Measurements from ENCODE around the gene RNF144B. TPM values are rescaled to one million over a fixed set of nuclear protein-coding genes. Genes with fewer than 3 reads are reported as not detected.
A peak's percentile ranks its signal among the peaks of the same experiment; 100 is the strongest.

Gene RNF144B
- total and polyA plus RNA-seq, 2 of the 13 experiments (the other 11 are each of a cell fraction or from before 2014, with no cell fraction given): 1.8 to 4.3 TPM

DNA sequence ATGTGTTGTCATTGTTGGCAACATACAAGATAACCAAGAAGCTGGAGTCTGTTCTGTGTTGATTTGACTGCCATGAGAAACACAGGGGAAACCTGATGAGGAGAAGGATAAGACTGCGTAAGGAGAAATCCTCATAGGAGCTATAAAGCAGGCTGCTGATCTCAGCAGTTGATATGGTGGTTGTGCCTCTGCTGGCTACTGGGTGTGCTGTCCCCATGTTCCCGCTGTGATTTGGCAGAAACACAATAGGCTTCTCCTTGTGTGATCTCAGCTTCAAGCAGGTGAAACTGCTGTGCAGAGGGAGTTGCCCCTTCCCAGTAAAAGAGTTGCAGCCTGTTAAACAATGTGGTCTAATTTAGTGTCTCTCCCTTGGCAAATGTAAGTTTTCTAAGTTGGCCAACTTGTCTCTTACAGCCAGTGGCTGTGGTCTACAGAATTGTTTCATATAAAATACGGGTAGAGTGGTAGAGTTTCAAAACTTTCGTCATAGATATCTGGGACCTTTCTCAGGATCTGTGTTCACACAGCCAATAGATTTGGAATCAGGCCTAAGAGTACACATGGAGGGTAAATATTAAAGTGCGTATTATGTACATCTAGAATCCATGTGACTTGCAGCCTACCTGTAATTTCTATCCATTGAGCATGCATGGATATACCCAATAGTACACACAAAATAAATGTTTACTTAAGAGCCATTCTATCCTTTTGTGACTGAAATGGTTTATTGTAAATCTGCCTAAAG lies 78.4 kb downstream of the RNF144B start (continued):
- TF ChIP-seq, protein P1, sequence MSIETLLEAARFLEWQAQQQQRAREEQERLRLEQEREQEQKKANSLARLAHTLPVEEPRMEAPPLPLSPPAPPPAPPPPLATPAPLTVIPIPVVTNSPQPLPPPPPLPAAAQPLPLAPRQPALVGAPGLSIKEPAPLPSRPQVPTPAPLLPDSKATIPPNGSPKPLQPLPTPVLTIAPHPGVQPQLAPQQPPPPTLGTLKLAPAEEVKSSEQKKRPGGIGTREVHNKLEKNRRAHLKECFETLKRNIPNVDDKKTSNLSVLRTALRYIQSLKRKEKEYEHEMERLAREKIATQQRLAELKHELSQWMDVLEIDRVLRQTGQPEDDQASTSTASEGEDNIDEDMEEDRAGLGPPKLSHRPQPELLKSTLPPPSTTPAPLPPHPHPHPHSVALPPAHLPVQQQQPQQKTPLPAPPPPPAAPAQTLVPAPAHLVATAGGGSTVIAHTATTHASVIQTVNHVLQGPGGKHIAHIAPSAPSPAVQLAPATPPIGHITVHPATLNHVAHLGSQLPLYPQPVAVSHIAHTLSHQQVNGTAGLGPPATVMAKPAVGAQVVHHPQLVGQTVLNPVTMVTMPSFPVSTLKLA (IDR thresholded peaks at IDR 0.05): no peak
- no peak for TF ChIP-seq ZNF274 (CRISPR knock-in tag; IDR thresholded peaks at IDR 0.05)
- no peak for TF ChIP-seq EHMT2 (IDR thresholded peaks at IDR 0.05; ENCODE audit: borderline replicate concordance, low read depth, low read length)
- TF ChIP-seq PCBP2 (optimal IDR thresholded peaks at IDR 0.05; ENCODE audit: low read depth, low read length, poor library complexity, severe bottlenecking): no peak
- TF ChIP-seq SALL2 (CRISPR knock-in tag; IDR thresholded peaks at IDR 0.05): no peak
- TF ChIP-seq HNF4G (IDR thresholded peaks at IDR 0.05; ENCODE audit: borderline replicate concordance, low read depth, low read length): no peak
- no peak for TF ChIP-seq HNF4G (CRISPR knock-in tag; IDR thresholded peaks at IDR 0.05; ENCODE audit: borderline replicate concordance, low read depth)
- no peak for TF ChIP-seq ZNF205 (CRISPR knock-in tag; IDR thresholded peaks at IDR 0.05)

DNA sequence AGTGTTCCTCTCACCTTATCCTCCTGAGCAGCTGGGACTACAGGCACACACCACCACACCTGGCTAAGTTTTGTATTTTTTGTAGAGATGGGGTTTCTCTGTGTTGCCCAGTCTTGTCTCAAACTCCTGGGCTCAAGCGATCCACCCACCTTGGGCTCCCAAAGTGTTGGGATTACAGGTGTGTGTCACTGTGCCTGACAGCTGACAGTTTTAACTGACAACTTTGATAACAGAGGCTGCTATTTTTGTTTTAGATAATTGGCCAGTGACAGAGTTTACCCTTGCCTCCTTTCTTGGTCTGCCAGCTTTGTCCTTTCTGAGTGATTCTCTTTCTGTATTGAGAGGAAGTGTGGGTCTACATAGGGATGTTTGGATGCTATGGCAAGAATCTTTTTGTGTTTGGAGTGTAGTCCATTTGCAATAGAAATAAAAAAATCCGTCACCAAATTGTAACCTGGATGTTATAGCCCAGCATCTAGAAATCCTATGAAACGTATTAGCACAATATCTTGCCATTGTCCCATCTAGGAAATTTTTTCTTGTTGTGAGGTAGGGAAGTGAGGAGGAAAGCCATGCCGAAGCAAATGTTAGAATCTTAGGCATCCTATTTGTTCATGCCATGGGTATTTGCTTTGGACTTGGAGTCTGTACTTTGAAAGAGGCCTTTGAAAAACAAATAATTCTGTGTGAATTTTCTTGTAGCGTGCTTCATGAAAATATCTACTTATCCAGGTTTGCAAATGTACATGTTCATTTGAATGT lies 80.8 kb downstream of the RNF144B start:
- Histone ChIP-seq H3K79me2 (ENCODE audit: insufficient read depth, low read length) (no peaks in the 10 kb centered on the region), H3K4me1 (ENCODE audit: insufficient read depth, low read length) (peaks cover 39% of the 10 kb centered on the region), H4K20me1 (ENCODE audit: insufficient read depth, low read length) (no peaks in the 10 kb centered on the region), H3K27ac (ENCODE audit: extremely low read length, insufficient read depth, low read length) (peak overlapping the region; percentile 74), H3K9ac (ENCODE audit: insufficient read depth, low read depth, low read length) (peak overlapping the region; percentile 7; the same call in 1 of the 2 replicates), H3K9me3 (ENCODE audit: low read length) (no peaks in the 10 kb centered on the region), H3K36me3 (replicated peaks in 1 of 2; ENCODE audit: control insufficient read depth in 1 of 2, insufficient read depth in 2 of 2, low read length in 2 of 2) (peaks cover 0 to 13% of the 10 kb centered on the region in 2 experiments; a peak in 2 of 5 replicates), H2AFZ (ENCODE audit: low read length) (no peak overlapping the region), H3K27me3 (ENCODE audit: control insufficient read depth in 1 of 2, insufficient read depth in 2 of 2, low read length in 2 of 2) (no peaks in the 10 kb centered on the region), H3K4me2 (ENCODE audit: low read depth, low read length) (peak overlapping the region; percentile 57), H3K4me3 (replicated peaks in 1 of 3; ENCODE audit: insufficient read depth in 1 of 3, low read depth in 2 of 3, low read length in 3 of 3) (peak overlapping the region in 2 of 3 experiments; percentile 5 to 29; a peak in 2 of 6 replicates)
- ChIA-PET CTCF (ENCODE audit: low intra/inter-chr PET ratio, low total read pairs) (no interaction called here), POLR2A (interaction anchor here (0.8 to 2.0 kb wide), 2 partner anchors 36 to 81 kb away, joined by 3 to 11 read pairs; partner anchors contain the start of gene RNF144B)
- 15% methylated on average over 5 of the region's 5 CpGs for whole genome bisulfite sequencing (ENCODE audit: low lambda C conversion rate)
- DNase-seq (ENCODE audit: low spot score) (peak; percentile 85), ATAC-seq (peak; percentile 96), FAIRE-seq (peak; percentile 85)
- TSS peak; percentile 37 for BruUV-seq (replicated peaks)
- intact Hi-C loops (cut with micrococcal nuclease; ENCODE audit: unreplicated experiment): loop anchor here (2.0 kb wide), 1 partner anchor 81 kb away; the partner anchor contains the start of gene RNF144B
- in situ Hi-C loops (cut with HindIII; ENCODE audit: extremely low pct_ligation_motif_present, low pct_unique_long_range_greater_than_20kb): no loop called here
- TF ChIP-seq ZNF24 (IDR thresholded peaks at IDR 0.05) (no peak), HNF4A (CRISPR knock-in tag; IDR thresholded peaks at IDR 0.05) (peak; percentile 83), THAP11 (CRISPR knock-in tag; IDR thresholded peaks at IDR 0.05) (0 out of 2 replicates have a peak, but pooled peaks have one; percentile 13), GATAD2A (CRISPR knock-in tag; IDR thresholded peaks at IDR 0.05) (peak; percentile 73), TOE1 (CRISPR knock-in tag; IDR thresholded peaks at IDR 0.05) (0 out of 2 replicates have a peak, but pooled peaks have one; percentile 32), ZNF761 (CRISPR knock-in tag; conservative IDR thresholded peaks at IDR 0.05) (no peak)
- TF ChIP-seq, protein P2, sequence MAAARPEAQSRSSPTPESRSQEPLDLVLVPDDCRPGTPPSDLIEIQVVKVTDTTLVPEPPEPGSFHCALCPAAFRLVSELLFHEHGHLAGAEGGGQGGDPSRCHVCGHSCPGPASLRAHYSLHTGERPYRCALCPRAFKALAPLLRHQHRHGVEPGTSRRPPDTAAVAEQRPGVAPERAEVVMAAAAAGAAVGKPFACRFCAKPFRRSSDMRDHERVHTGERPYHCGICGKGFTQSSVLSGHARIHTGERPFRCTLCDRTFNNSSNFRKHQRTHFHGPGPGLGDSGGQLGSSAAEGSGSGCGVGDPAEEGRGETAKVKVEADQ (CRISPR knock-in tag; IDR thresholded peaks at IDR 0.05; ENCODE audit: borderline replicate concordance): no peak
- TF ChIP-seq, protein P3, sequence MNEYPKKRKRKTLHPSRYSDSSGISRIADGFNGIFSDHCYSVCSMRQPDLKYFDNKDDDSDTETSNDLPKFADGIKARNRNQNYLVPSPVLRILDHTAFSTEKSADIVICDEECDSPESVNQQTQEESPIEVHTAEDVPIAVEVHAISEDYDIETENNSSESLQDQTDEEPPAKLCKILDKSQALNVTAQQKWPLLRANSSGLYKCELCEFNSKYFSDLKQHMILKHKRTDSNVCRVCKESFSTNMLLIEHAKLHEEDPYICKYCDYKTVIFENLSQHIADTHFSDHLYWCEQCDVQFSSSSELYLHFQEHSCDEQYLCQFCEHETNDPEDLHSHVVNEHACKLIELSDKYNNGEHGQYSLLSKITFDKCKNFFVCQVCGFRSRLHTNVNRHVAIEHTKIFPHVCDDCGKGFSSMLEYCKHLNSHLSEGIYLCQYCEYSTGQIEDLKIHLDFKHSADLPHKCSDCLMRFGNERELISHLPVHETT (CRISPR knock-in tag; conservative IDR thresholded peaks at IDR 0.05): no peak
- TF ChIP-seq, protein P4, sequence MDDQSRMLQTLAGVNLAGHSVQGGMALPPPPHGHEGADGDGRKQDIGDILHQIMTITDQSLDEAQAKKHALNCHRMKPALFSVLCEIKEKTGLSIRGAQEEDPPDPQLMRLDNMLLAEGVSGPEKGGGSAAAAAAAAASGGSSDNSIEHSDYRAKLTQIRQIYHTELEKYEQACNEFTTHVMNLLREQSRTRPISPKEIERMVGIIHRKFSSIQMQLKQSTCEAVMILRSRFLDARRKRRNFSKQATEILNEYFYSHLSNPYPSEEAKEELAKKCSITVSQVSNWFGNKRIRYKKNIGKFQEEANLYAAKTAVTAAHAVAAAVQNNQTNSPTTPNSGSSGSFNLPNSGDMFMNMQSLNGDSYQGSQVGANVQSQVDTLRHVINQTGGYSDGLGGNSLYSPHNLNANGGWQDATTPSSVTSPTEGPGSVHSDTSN (CRISPR knock-in tag; IDR thresholded peaks at IDR 0.05; ENCODE audit: borderline replicate concordance): no peak
